B cell (primary cell): ENCODE data around the gene UBE2U.

Experiments
- EZH2 ChIP-seq: IDR thresholded peaks from 2 replicates; pipeline ENCODE4 v1.6.1; 2012; ENCODE audit warnings: borderline replicate concordance, low read depth, mild to moderate bottlenecking, moderate library complexity, low read length; ENCODE audit not compliant: insufficient read depth, poor library complexity, severe bottlenecking
- TF ChIP-seq, protein P1 (sequence below): fragments of 200-600 bp; IDR thresholded peaks from one replicate; pipeline ENCODE4 v1.8.0; 2022; ENCODE audit warnings: antibody characterized with exemption, mild to moderate bottlenecking

GRCh38 chr1:64176659-64177058, 26.8 kb upstream of the UBE2U start:
- TF ChIP-seq, protein P1, sequence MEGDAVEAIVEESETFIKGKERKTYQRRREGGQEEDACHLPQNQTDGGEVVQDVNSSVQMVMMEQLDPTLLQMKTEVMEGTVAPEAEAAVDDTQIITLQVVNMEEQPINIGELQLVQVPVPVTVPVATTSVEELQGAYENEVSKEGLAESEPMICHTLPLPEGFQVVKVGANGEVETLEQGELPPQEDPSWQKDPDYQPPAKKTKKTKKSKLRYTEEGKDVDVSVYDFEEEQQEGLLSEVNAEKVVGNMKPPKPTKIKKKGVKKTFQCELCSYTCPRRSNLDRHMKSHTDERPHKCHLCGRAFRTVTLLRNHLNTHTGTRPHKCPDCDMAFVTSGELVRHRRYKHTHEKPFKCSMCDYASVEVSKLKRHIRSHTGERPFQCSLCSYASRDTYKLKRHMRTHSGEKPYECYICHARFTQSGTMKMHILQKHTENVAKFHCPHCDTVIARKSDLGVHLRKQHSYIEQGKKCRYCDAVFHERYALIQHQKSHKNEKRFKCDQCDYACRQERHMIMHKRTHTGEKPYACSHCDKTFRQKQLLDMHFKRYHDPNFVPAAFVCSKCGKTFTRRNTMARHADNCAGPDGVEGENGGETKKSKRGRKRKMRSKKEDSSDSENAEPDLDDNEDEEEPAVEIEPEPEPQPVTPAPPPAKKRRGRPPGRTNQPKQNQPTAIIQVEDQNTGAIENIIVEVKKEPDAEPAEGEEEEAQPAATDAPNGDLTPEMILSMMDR, result no peak
- TF ChIP-seq EZH2, result no peak
